Upper lobe of left lung (tissue), 4 donors: ENCODE results near the gene MT3.

ENCODE experiments used
- CTCF ChIP-seq, 6 experiments: fragments of 450-650 bp in 4 of 6; fragments of 200-600 bp in 2 of 6; sonication (generic) in 2 of 6; IDR thresholded peaks; one replicate each; pipeline ENCODE4 v1.5.1; 2016 to 2019; ENCODE audit warnings: antibody characterized with exemption in 6 of 6
- EP300 ChIP-seq, 4 donors: sonication (generic); formaldehyde crosslinking; IDR thresholded peaks; one replicate each; pipeline ENCODE4 v1.5.1; 2017; ENCODE audit warnings: antibody characterized with exemption in 4 of 4, control low read depth in 2 of 4
- POLR2A ChIP-seq, 4 donors: fragments of 450-650 bp; IDR thresholded peaks; one replicate each; pipeline ENCODE4 v1.5.1; 2016 to 2017; ENCODE audit warnings: antibody characterized with exemption in 4 of 4, mild to moderate bottlenecking in 2 of 4
- POLR2AphosphoS5 ChIP-seq, 2 donors: sonication (generic); formaldehyde crosslinking; IDR thresholded peaks; one replicate each; pipeline ENCODE4 v1.5.1; 2017; ENCODE audit warnings: antibody characterized with exemption in 2 of 2

DNA sequence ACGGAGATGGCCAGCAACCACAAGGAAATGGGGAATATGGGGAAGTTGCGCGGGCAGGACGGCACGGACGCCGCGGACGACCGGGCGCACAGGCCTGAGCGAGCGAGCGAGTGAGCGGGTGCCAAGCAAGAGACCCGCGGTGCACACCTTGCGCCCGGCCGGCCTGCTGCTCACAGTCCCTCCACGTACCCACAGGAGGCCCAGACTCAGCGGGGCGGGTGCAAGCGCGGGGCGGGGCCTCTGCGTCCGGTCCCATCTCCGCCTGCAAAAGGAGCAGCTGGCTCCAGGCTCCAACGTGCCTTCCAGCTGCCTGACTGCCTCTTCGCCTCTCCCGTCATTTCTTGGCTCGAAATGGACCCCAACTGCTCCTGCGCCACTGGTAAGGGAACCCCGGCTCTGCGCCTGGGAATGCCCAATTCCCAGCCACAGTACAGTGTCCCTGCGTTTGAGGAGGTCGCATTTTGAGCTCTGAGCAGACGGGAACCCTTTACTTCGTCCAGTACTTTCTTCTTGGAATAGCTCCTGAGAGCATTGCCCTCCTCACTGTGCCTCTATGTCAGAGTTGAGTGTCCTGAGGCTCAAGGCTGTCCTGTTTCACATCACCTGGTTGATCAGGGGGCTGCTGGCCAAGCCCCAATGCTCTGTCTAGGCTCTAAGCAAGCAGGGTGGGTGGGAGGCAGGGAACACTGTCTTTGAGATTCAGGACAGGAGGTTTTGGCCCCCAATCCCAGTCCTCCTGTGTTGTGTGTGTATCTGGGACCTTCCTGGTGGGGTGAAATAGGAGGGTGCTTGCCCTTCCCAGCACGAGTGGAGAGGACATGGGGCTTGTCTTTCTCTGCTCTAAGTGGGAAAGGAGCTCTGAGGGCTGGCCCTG is 28.1 kb downstream of the MT3 start:
- TF ChIP-seq CTCF (IDR thresholded peaks at IDR 0.05) (peak in 4 of 6 experiments; percentile 7 to 54 (median 33)), POLR2A (IDR thresholded peaks at IDR 0.05) (peak in 3 of 4 donors; percentile 37 to 64 (median 63)), POLR2AphosphoS5 (IDR thresholded peaks at IDR 0.05) (peak; percentile 77 to 79), EP300 (IDR thresholded peaks at IDR 0.05) (no peak)
